Measurements from ENCODE around the gene PDE6A. TPM values are rescaled to one million over a fixed set of nuclear protein-coding genes. Genes with fewer than 3 reads are reported as not detected.

PDE6A gene
- polyA plus RNA-seq, 3 donors = 0.01 TPM; not detected in 2

DNA sequence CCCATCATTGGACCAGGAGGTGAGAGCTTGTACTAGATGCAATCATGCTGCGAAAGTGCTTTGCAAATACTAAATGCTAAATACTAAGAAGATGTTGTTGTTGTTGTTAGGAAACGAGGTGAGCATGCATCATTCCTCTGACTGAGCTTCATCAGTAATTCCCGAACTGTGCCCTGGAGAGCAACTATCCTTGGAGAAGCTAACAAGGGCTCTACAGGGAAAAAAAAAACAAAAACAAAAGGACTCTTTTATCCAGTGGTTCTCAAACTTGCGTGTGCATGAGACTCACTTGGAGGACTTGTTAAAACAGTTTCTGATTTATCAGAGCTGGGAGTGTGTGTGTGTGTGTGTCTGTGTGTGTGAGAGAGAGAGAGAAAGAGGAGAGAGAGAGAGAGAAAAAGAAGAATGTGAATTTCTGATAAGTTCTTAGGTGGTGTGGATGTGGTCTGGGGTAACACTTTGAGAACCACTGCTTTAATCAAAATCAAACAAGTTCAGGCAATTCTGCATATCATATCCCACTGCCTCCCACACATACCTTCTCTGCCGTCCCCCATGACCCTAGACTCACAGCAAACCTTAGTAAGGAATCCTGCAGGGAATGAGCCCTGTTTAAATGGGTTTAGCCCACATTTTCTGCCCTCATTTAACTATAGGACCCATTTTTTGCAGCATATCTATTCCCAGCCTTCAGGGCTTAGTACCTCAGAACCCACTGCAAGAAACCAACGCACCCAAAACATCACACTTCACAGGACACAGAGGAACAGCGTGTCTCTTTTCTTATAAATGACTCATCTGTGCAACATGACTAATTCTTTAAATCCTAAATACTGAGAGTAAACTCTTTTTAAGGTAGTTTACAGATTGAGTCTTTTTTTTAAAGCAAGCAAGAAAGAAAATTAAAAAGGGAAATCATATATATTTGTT, 48.9 kb downstream of the PDE6A start:
- H3K4me2 ChIP-seq (replicated peaks; ENCODE audit: extremely low read depth, low read length, poor library complexity, severe bottlenecking) = no peak overlapping the region
- no peak overlapping the region for H2AFZ ChIP-seq (ENCODE audit: insufficient read depth, low read depth, low read length, poor library complexity, severe bottlenecking)
- peak overlapping the region in 1 of 7 donors; percentile 56 for H3K27ac Mint-ChIP-seq

DNA sequence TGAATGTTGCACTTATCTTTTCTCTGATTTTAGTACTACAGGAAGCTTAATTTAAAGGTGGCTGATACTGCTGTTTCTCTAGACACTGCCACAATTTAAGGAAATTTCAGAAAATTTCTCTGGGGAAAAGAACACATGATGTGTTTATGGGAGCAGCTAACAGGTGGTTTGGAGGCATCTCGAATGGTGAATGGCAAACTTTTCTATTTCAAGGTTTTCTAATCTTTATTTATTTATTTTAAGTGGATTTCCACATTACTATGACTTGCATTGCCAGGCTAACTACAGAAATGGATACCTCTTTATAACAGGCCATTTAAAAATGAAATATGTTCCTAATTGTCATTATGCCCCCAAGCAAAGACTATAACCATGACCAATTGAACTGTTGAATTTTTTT, 50.4 kb downstream of the PDE6A start:
- H3K9me3 ChIP-seq (replicated peaks in 1 of 2; ENCODE audit: control insufficient read depth in 1 of 2, insufficient read depth in 1 of 2, low read length in 2 of 2) = no peaks in the 10 kb centered on the region
- H2AFZ ChIP-seq (ENCODE audit: insufficient read depth, low read depth, low read length, poor library complexity, severe bottlenecking) = no peak overlapping the region
- H3K4me1 Mint-ChIP-seq = no peaks in the 10 kb centered on the region
- no peak overlapping the region for H3K4me2 ChIP-seq (replicated peaks; ENCODE audit: extremely low read depth, low read length, poor library complexity, severe bottlenecking)
- no peaks in the 10 kb centered on the region for H3K27me3 Mint-ChIP-seq (ENCODE audit: low read depth in 3 of 3)
- TF ChIP-seq, protein P1, sequence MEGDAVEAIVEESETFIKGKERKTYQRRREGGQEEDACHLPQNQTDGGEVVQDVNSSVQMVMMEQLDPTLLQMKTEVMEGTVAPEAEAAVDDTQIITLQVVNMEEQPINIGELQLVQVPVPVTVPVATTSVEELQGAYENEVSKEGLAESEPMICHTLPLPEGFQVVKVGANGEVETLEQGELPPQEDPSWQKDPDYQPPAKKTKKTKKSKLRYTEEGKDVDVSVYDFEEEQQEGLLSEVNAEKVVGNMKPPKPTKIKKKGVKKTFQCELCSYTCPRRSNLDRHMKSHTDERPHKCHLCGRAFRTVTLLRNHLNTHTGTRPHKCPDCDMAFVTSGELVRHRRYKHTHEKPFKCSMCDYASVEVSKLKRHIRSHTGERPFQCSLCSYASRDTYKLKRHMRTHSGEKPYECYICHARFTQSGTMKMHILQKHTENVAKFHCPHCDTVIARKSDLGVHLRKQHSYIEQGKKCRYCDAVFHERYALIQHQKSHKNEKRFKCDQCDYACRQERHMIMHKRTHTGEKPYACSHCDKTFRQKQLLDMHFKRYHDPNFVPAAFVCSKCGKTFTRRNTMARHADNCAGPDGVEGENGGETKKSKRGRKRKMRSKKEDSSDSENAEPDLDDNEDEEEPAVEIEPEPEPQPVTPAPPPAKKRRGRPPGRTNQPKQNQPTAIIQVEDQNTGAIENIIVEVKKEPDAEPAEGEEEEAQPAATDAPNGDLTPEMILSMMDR (IDR thresholded peaks at IDR 0.05) = no peak
- H4K20me1 ChIP-seq (ENCODE audit: insufficient read depth, low read length) = no peaks in the 10 kb centered on the region
- no peak overlapping the region for H3K4me3 Mint-ChIP-seq
- no peaks in the 10 kb centered on the region for H3K4me1 ChIP-seq (ENCODE audit: control insufficient read depth in 1 of 2, insufficient read depth in 2 of 2, low read length in 2 of 2)
- no peaks in the 10 kb centered on the region for H3K36me3 ChIP-seq (replicated peaks in 1 of 2; ENCODE audit: control insufficient read depth in 1 of 2, insufficient read depth in 2 of 2, low read length in 2 of 2)
- H3K4me3 ChIP-seq (replicated peaks in 1 of 3; ENCODE audit: low read depth in 2 of 3, low read length in 3 of 3) = no peak overlapping the region
- no peaks in the 10 kb centered on the region for H3K79me2 ChIP-seq (ENCODE audit: insufficient read depth, low read length)
- no peaks in the 10 kb centered on the region for H3K9me3 Mint-ChIP-seq
- H3K27ac ChIP-seq (ENCODE audit: low read depth in 1 of 2, low read length in 2 of 2) = no peak overlapping the region
- H3K9ac ChIP-seq (ENCODE audit: insufficient read depth, low read length, poor library complexity, severe bottlenecking) = no peak overlapping the region
- no peaks in the 10 kb centered on the region for H3K36me3 Mint-ChIP-seq
- intact Hi-C loops (cut with micrococcal nuclease) = no loop called here
- no peak overlapping the region for H3K27ac Mint-ChIP-seq
- no CpG with 5 or more reads among the region's 1 CpG for WGBS (ENCODE audit: insufficient coverage)
- H3K27me3 ChIP-seq (ENCODE audit: control insufficient read depth in 2 of 2, insufficient read depth in 2 of 2, low read length in 2 of 2) = no peaks in the 10 kb centered on the region
- DNase-seq = no peak

More for the DNA sequence above, 48.9 kb downstream of the PDE6A start:
- intact Hi-C loops (cut with micrococcal nuclease) = no loop called here
- H4K20me1 ChIP-seq (ENCODE audit: insufficient read depth, low read length) = no peaks in the 10 kb centered on the region
- no peaks in the 10 kb centered on the region for H3K9me3 ChIP-seq (replicated peaks in 1 of 2; ENCODE audit: control insufficient read depth in 1 of 2, insufficient read depth in 1 of 2, low read length in 2 of 2)
- H3K27me3 ChIP-seq (ENCODE audit: control insufficient read depth in 2 of 2, insufficient read depth in 2 of 2, low read length in 2 of 2) = no peaks in the 10 kb centered on the region
- no peaks in the 10 kb centered on the region for H3K36me3 ChIP-seq (replicated peaks in 1 of 2; ENCODE audit: control insufficient read depth in 1 of 2, insufficient read depth in 2 of 2, low read length in 2 of 2)
- no peak for DNase-seq
- Mint-ChIP-seq H3K27me3 (ENCODE audit: low read depth in 3 of 3) (no peaks in the 10 kb centered on the region), H3K4me1 (no peaks in the 10 kb centered on the region), H3K36me3 (no peaks in the 10 kb centered on the region), H3K4me3 (no peak overlapping the region), H3K9me3 (no peaks in the 10 kb centered on the region)
- H3K79me2 ChIP-seq (ENCODE audit: insufficient read depth, low read length) = no peaks in the 10 kb centered on the region
- H3K9ac ChIP-seq (ENCODE audit: insufficient read depth, low read length, poor library complexity, severe bottlenecking) = no peak overlapping the region
- no peak overlapping the region for H3K27ac ChIP-seq (ENCODE audit: low read depth in 1 of 2, low read length in 2 of 2)
- TF ChIP-seq, protein P1 (IDR thresholded peaks at IDR 0.05) = no peak
- H3K4me1 ChIP-seq (ENCODE audit: control insufficient read depth in 1 of 2, insufficient read depth in 2 of 2, low read length in 2 of 2) = no peaks in the 10 kb centered on the region
- 89% methylated on average over 4 of the region's 7 CpGs for WGBS (ENCODE audit: insufficient coverage)
- no peak overlapping the region for H3K4me3 ChIP-seq (replicated peaks in 1 of 3; ENCODE audit: low read depth in 2 of 3, low read length in 3 of 3)

All from CD14-positive monocyte (primary cell).